Suprapubic skin (tissue), 4 donors: ENCODE measurements around the gene PLOD3. TPM values are rescaled to one million over a fixed set of nuclear protein-coding genes. Genes with fewer than 3 reads are reported as not detected.

Source experiments
- DNase-seq, 2 donors: peaks; one replicate each; pipeline ENCODE4 v3.0.0-alpha.2; 2019; ENCODE audit warnings: low spot score in 2 of 2
- H3K27ac ChIP-seq: fragments of 200-600 bp; sonication (generic); one replicate; pipeline ENCODE4 v1.5.1; 2019
- H3K27me3 ChIP-seq: fragments of 200-600 bp; sonication (generic); one replicate; pipeline ENCODE4 v1.5.1; 2019
- H3K36me3 ChIP-seq: fragments of 200-600 bp; sonication (generic); one replicate; pipeline ENCODE4 v1.5.1; 2019
- H3K4me1 ChIP-seq: fragments of 200-600 bp; sonication (generic); one replicate; pipeline ENCODE4 v1.5.1; 2019
- H3K4me3 ChIP-seq: fragments of 200-600 bp; sonication (generic); one replicate; pipeline ENCODE4 v1.5.1; 2019; ENCODE audit warnings: mild to moderate bottlenecking
- H3K9me3 ChIP-seq: fragments of 200-600 bp; sonication (generic); one replicate; pipeline ENCODE4 v1.5.1; 2019
- CTCF ChIP-seq, 2 donors: fragments of 200-600 bp in 1 of 2; fragments of 450-650 bp in 1 of 2; sonication (generic) in 1 of 2; IDR thresholded peaks; one replicate each; pipeline ENCODE4 v1.5.1; 2016 to 2019; ENCODE audit warnings: antibody characterized with exemption in 2 of 2, mild to moderate bottlenecking in 1 of 2, moderate library complexity in 1 of 2
- EP300 ChIP-seq: sonication (generic); formaldehyde crosslinking; IDR thresholded peaks from one replicate; pipeline ENCODE4 v1.6.1; 2017; ENCODE audit warnings: antibody characterized with exemption
- POLR2A ChIP-seq, 2 donors: fragments of 450-650 bp; IDR thresholded peaks; one replicate each; pipeline ENCODE4 v1.6.1; 2017; ENCODE audit warnings: antibody characterized with exemption in 2 of 2, mild to moderate bottlenecking in 2 of 2, moderate library complexity in 2 of 2
- POLR2AphosphoS5 ChIP-seq, 3 donors: sonication (generic); formaldehyde crosslinking; IDR thresholded peaks; one replicate each; pipeline ENCODE4 v1.6.1; 2017; ENCODE audit warnings: antibody characterized with exemption in 3 of 3
- WGBS: methylation state at CpG from one replicate; pipeline ENCODE4 v1.1.5; 2018; 5-methylcytosine and 5-hydroxymethylcytosine counted together
- total RNA-seq, 4 donors: library from RNA; depleted of rRNA; stranded (reverse); fragments of >200 nt; gene quantifications; one replicate each; pipeline ENCODE4 v1.1.0, GENCODE V29; 2016

PLOD3 gene
- total RNA-seq, 4 donors from 2014 or later, result 15.7 to 30.4 (median 22.7) TPM

DNA sequence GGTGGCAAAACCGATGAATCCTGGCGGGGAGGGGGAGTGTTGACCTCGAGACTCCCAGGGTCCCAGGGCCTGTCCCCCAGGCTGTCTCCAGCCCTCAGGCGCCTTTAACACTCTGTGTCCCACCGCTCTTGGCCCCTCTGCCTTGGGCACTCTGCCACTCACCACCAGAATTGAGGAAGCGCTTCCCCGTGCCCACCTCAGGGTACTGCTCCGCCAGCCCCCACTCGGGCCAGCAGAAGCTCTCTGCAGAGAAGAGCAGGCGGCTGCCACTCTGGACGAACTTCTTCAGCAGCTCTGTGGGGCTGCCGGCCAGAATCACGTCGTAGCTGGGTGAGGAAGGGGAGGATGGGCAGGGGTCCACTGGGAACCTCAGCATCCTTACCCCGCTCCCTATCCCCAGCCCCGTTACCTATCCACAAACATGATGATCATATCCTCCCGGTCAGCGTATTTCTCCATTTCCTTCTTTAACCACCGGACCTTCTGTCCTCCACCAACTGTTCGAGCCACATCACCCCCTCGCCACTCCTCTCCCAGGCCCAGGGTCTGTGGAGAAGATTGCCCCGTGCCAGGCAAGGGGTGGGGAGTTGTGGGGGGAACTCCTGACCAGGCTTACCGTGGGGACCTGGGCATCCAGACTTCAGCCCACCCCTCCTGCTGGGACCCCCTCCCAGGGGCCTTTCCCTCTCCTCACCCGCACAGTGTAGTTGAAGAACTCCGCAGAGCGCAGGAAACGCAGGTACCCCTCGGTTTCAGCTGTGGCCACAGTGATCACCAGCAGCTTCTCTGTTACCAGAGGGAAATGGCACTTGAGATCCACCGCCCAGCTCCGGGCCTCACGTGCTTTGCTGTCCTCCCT lies 1.2 kb downstream of the PLOD3 start:
- Histone ChIP-seq H3K27ac (no peak overlapping the region), H3K9me3 (no peaks in the 10 kb centered on the region), H3K27me3 (no peaks in the 10 kb centered on the region), H3K36me3 (peaks cover 35% of the 10 kb centered on the region), H3K4me1 (peaks cover 39% of the 10 kb centered on the region), H3K4me3 (peak overlapping the region; percentile 69)
- WGBS, result 61% methylated on average over 31 of the region's 31 CpGs
- DNase-seq, result no peak
- no peak for TF ChIP-seq POLR2A (IDR thresholded peaks at IDR 0.05)
- no peak for TF ChIP-seq EP300
- no peak for TF ChIP-seq CTCF (IDR thresholded peaks at IDR 0.05)
- TF ChIP-seq POLR2AphosphoS5 (IDR thresholded peaks at IDR 0.05), result no peak

DNA sequence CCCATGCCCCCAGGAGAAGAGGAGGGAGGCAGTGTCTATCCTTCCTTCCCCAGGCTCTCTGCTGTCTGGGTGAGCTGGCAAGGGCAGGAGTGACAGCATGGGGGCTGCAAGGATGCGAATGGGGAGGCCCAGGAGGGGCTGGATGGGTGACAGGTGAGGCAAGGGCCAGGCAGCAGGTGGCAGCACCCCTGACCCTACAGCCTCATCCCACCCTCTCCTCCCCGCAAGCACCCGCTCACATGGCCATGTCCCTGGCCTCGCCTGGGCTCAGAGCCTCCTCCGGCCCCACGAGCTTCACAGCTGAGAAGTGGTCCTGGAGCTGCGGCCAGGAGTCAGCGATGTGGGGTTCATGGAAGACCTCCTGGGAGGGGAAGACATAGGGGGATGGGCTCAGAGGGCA lies 5.4 kb downstream of the PLOD3 start:
- TF ChIP-seq EP300 (no peak), CTCF (IDR thresholded peaks at IDR 0.05) (no peak), POLR2AphosphoS5 (IDR thresholded peaks at IDR 0.05) (no peak), POLR2A (IDR thresholded peaks at IDR 0.05) (no peak)
- H3K36me3 ChIP-seq, result peaks cover 72% of the 10 kb centered on the region
- H3K4me1 ChIP-seq, result peaks cover 21% of the 10 kb centered on the region
- WGBS, result 89% methylated on average over 8 of the region's 8 CpGs
- no peak for DNase-seq
- H3K9me3 ChIP-seq, result no peaks in the 10 kb centered on the region
- no peak overlapping the region for H3K27ac ChIP-seq
- no peak overlapping the region for H3K4me3 ChIP-seq
- no peaks in the 10 kb centered on the region for H3K27me3 ChIP-seq

- WGBS, result 63% methylated on average over 4 of the region's 24 CpGs
- no peaks in the 10 kb centered on the region for H3K27me3 ChIP-seq
- TF ChIP-seq POLR2AphosphoS5 (IDR thresholded peaks at IDR 0.05) (no peak), POLR2A (IDR thresholded peaks at IDR 0.05) (no peak), EP300 (no peak), CTCF (IDR thresholded peaks at IDR 0.05) (no peak)
- peaks cover 16% of the 10 kb centered on the region for H3K4me1 ChIP-seq
- H3K36me3 ChIP-seq, result peaks cover 75% of the 10 kb centered on the region
- no peak overlapping the region for H3K27ac ChIP-seq
- no peaks in the 10 kb centered on the region for H3K9me3 ChIP-seq
- H3K4me3 ChIP-seq, result no peak overlapping the region
- DNase-seq, result no peak
Observed at GRCh38 chr7:101211501-101211900, 5.9 kb downstream of the PLOD3 start.

DNA sequence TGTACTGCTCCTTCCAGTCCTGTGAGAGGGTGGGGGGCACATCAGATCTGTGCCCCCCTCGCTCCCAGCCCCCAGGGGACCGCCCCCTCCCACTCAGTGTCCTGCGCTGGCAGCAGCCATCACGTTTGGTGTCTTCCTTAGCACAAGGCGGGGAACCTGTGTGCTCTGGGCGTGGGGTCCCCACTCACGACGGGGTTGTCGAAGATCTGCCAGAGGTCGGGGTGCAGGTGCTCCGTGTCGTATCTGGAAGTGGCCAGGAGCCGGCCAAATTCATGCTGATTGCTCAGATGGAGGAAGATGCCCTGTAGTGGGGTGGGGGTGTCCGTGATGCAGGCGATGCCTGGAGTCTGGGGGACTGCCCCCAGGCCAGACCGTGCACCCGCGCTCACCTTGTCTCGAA lies 7.2 kb downstream of the PLOD3 start:
- Histone ChIP-seq H3K27me3 (no peaks in the 10 kb centered on the region), H3K36me3 (peaks cover 82% of the 10 kb centered on the region), H3K4me1 (peaks cover 7% of the 10 kb centered on the region), H3K9me3 (no peaks in the 10 kb centered on the region), H3K4me3 (no peak overlapping the region), H3K27ac (no peak overlapping the region)
- TF ChIP-seq EP300 (no peak), POLR2AphosphoS5 (IDR thresholded peaks at IDR 0.05) (no peak), CTCF (IDR thresholded peaks at IDR 0.05) (no peak)
- 95% methylated on average over 16 of the region's 19 CpGs for WGBS
- DNase-seq, result no peak

DNA sequence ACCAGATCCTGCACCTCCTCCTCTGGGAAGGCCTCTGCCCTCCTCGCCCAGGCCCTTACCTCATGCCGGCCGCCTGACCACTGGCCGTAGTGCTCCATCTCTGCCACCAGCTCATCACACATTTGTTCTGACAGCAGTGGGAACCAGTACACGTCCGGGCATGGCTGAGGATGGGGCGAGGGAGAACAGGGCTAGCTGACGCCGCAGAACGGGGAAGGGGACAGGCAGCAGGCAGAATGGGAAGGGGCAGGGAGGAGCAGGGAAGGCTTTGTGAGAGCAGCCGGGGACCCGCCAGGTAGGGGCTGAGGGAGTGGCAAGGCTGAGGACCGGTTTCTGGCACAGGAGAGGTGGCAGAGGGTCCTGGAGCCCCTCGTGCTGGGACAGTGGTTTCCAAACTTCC lies 8.6 kb downstream of the PLOD3 start:
- no peak overlapping the region for H3K27ac ChIP-seq
- 90% methylated on average over 14 of the region's 14 CpGs for WGBS
- H3K36me3 ChIP-seq, result peaks cover 71% of the 10 kb centered on the region
- H3K9me3 ChIP-seq, result no peaks in the 10 kb centered on the region
- no peaks in the 10 kb centered on the region for H3K27me3 ChIP-seq
- H3K4me3 ChIP-seq, result no peak overlapping the region
- no peaks in the 10 kb centered on the region for H3K4me1 ChIP-seq
- no peak for DNase-seq
- TF ChIP-seq POLR2AphosphoS5 (IDR thresholded peaks at IDR 0.05), result no peak
- no peak for TF ChIP-seq CTCF (IDR thresholded peaks at IDR 0.05)
- TF ChIP-seq EP300, result no peak
- TF ChIP-seq POLR2A (IDR thresholded peaks at IDR 0.05), result no peak
